Measurements from ENCODE around the gene TRAPPC1. TPM values are rescaled to one million over a fixed set of nuclear protein-coding genes. Genes with fewer than 3 reads are reported as not detected.

Gene TRAPPC1
- total and polyA plus RNA-seq, 2 donors (not counting 3 experiments of a cell fraction or from before 2014, with no cell fraction given), result 146 to 250 TPM

DNA sequence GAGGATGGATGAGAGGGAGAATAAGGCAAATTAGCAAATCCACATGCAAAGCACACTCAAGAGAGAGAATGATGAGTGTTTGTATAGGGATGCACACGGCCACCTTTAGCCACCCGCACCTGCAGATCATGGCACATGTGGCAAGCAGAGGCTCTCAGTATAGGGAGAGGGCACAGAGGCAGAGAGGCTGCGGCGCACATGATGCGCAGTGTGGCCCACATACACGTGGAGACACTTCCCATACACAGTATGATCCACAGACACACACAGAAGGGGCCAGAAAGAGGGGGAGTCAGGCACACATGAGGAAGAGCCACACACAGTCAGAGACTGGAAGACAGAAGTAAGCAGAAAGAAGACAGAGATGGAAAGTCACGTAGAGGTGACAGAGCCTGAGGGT, 49.7 kb downstream of the TRAPPC1 start:
- intact Hi-C loops (cut with micrococcal nuclease), result no loop called here
- Histone ChIP-seq H3K4me2 (ENCODE audit: insufficient read depth, low read length) (no peak overlapping the region), H3K4me1 (ENCODE audit: control insufficient read depth, extremely low read depth, insufficient read depth, low read length) (peaks cover 22% of the 10 kb centered on the region), H3K9me1 (replicated peaks; ENCODE audit: control insufficient read depth, extremely low read depth, insufficient read depth, low read length) (no peaks in the 10 kb centered on the region), H4K20me1 (replicated peaks; ENCODE audit: control insufficient read depth, extremely low read depth, insufficient read depth, low read length) (no peaks in the 10 kb centered on the region), H2AFZ (ENCODE audit: low read depth, low read length) (no peak overlapping the region), H3K9ac (replicated peaks; ENCODE audit: extremely low read depth, insufficient read depth, low read length) (no peak overlapping the region), H3K36me3 (ENCODE audit: control insufficient read depth in 2 of 2, extremely low read depth in 1 of 2, insufficient read depth in 2 of 2, low read length in 2 of 2) (peaks cover 8 to 14% of the 10 kb centered on the region in 2 experiments), H3K9me3 (replicated peaks; ENCODE audit: control insufficient read depth, insufficient read depth, low read length) (no peaks in the 10 kb centered on the region), H3K4me3 (replicated peaks in 1 of 3; ENCODE audit: insufficient read depth in 1 of 3, low read depth in 1 of 3, low read length in 3 of 3) (no peak overlapping the region), H3K27ac (ENCODE audit: insufficient read depth, low read depth, low read length) (no peak overlapping the region), H3K27me3 (ENCODE audit: control insufficient read depth in 2 of 2, insufficient read depth in 2 of 2, low read length in 2 of 2) (no peaks in the 10 kb centered on the region), H3K79me2 (ENCODE audit: control insufficient read depth, insufficient read depth, low read length) (peaks cover 9% of the 10 kb centered on the region)
- BruUV-seq (replicated peaks), result no TSS peak
- no peak for FAIRE-seq
- dilution Hi-C loops (cut with MboI; ENCODE audit: extremely low pct_ligation_motif_present, low sequenced_read_pairs), result no loop called here
- POLR2A ChIA-PET, result no interaction called here
- TF ChIP-seq JUN (IDR thresholded peaks at IDR 0.05; ENCODE audit: borderline replicate concordance, insufficient read depth, insufficient read length, low read depth) (no peak), EZH2 (IDR thresholded peaks at IDR 0.05; ENCODE audit: borderline replicate concordance, low read depth, low read length, severe bottlenecking) (no peak), MYC (IDR thresholded peaks at IDR 0.05; ENCODE audit: low read depth, low read length) (no peak), POLR2A (IDR thresholded peaks at IDR 0.05; ENCODE audit: low read depth, low read length) (no peak), POLR2AphosphoS5 (IDR thresholded peaks at IDR 0.05; ENCODE audit: insufficient read depth, low read depth, low read length) (no peak), GATA2 (IDR thresholded peaks at IDR 0.05; ENCODE audit: insufficient read depth, insufficient read length, low read depth, low read length) (no peak), FOS (IDR thresholded peaks at IDR 0.05; ENCODE audit: borderline replicate concordance, insufficient read depth, low read length) (no peak)
- TF ChIP-seq, protein P1, sequence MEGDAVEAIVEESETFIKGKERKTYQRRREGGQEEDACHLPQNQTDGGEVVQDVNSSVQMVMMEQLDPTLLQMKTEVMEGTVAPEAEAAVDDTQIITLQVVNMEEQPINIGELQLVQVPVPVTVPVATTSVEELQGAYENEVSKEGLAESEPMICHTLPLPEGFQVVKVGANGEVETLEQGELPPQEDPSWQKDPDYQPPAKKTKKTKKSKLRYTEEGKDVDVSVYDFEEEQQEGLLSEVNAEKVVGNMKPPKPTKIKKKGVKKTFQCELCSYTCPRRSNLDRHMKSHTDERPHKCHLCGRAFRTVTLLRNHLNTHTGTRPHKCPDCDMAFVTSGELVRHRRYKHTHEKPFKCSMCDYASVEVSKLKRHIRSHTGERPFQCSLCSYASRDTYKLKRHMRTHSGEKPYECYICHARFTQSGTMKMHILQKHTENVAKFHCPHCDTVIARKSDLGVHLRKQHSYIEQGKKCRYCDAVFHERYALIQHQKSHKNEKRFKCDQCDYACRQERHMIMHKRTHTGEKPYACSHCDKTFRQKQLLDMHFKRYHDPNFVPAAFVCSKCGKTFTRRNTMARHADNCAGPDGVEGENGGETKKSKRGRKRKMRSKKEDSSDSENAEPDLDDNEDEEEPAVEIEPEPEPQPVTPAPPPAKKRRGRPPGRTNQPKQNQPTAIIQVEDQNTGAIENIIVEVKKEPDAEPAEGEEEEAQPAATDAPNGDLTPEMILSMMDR (IDR thresholded peaks at IDR 0.05; ENCODE audit: extremely low read depth in 1 of 2, insufficient read depth in 1 of 2, low read depth in 1 of 2, low read length in 2 of 2), result no peak
- CTCF ChIA-PET, result interaction anchor here (1.3 kb wide), 1 partner anchor 19 kb away, joined by 6 read pairs; no protein-coding TSS in a partner anchor
- no peak for DNase-seq (ENCODE audit: low read depth, low spot score)

Measured in endothelial cell of umbilical vein (primary cell).